T-helper 9 cell (primary cell): Measurements from ENCODE around the gene ALG9.
A peak's percentile ranks its signal among the peaks of the same experiment; 100 is the strongest.
"Not testable (repeated sequence)": the region's sequence is repeated elsewhere in the genome, so short reads cannot be mapped to it uniquely, and the experiment has no call there.

Source experiments
- DNase-seq: peaks from one replicate; pipeline ENCODE4 v3.0.0-alpha.2; 2020

The ALG9 gene

GRCh38 chr11:111792955-111793500, 78.4 kb downstream of the ALG9 start:
- DNase-seq, result no peak

GRCh38 chr11:111792314-111792713, 79.1 kb downstream of the ALG9 start:
- no peak for DNase-seq

GRCh38 chr11:111788464-111788863, 82.9 kb downstream of the ALG9 start:
- DNase-seq, result no peak

- no peak for DNase-seq
These were observed 83.3 kb downstream of the ALG9 start for GRCh38 chr11:111788051-111788450.

GRCh38 chr11:111785886-111786412, 85.4 kb downstream of the ALG9 start:
- no peak for DNase-seq

- DNase-seq, result no peak
These were observed 86.3 kb downstream of the ALG9 start for GRCh38 chr11:111785076-111785475.

GRCh38 chr11:111784311-111784710, 87.1 kb downstream of the ALG9 start:
- not testable (repeated sequence) for DNase-seq

- DNase-seq, result no peak
These were observed 89.2 kb downstream of the ALG9 start for GRCh38 chr11:111782109-111782741.

GRCh38 chr11:111779118-111779517, 92.3 kb downstream of the ALG9 start:
- no peak for DNase-seq

GRCh38 chr11:111778047-111778558, 93.3 kb downstream of the ALG9 start:
- no peak for DNase-seq

- no peak for DNase-seq
These were observed 94.0 kb downstream of the ALG9 start for GRCh38 chr11:111777094-111778046.

GRCh38 chr11:111776398-111777093, 94.8 kb downstream of the ALG9 start:
- no peak for DNase-seq

GRCh38 chr11:111774955-111775710, 96.2 kb downstream of the ALG9 start:
- no peak for DNase-seq

GRCh38 chr11:111772535-111772934, 98.8 kb downstream of the ALG9 start:
- DNase-seq, result no peak

GRCh38 chr11:111771205-111771604, 100.2 kb downstream of the ALG9 start:
- not testable (repeated sequence) for DNase-seq

- no peak for DNase-seq
These were observed 100.7 kb downstream of the ALG9 start for GRCh38 chr11:111770581-111771134.

GRCh38 chr11:111766834-111767142, 104.6 kb downstream of the ALG9 start:
- DNase-seq, result no peak

GRCh38 chr11:111765984-111766833, 105.2 kb downstream of the ALG9 start, which contains the start of gene PPP2R1B:
Gene PPP2R1B (minus strand): TSS chr11:111766389. CDS start chr11:111766361, 28 bp downstream.
- peak; percentile 69 for DNase-seq

- DNase-seq, result no peak
These were observed 105.9 kb downstream of the ALG9 start for GRCh38 chr11:111765320-111765983.

GRCh38 chr11:111764621-111765020, 106.8 kb downstream of the ALG9 start:
- no peak for DNase-seq
